ENCODE data around the gene MTPN.
A peak's percentile ranks its signal among the peaks of the same experiment; 100 is the strongest.

The MTPN gene

DNA sequence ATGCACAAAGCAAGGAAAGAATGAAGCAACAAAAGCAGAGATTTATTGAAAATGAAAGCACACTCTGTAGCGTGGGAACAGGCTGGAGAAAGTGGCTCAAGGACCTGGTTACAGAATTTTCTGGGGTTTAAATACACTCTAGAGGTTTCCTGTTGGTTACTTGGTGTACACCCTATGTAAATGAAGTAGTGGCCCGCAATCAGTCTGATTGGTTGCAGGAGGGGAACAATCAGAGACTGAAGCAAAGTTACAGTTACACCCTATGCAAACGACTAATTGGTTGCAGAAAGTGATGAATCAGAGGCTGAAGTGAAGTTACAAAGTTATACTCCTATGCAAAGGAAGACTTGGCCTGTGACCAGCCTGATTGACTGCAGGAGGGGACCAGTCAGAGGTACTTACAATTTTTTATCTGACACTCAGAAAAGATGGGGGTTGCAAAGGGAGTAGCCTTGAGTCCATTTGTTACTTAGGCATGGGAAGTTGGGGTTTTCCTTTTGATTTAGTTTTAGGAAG lies 3.6 kb upstream of the MTPN start:
- peak; percentile 81 to 82 for DNase-seq

DNA sequence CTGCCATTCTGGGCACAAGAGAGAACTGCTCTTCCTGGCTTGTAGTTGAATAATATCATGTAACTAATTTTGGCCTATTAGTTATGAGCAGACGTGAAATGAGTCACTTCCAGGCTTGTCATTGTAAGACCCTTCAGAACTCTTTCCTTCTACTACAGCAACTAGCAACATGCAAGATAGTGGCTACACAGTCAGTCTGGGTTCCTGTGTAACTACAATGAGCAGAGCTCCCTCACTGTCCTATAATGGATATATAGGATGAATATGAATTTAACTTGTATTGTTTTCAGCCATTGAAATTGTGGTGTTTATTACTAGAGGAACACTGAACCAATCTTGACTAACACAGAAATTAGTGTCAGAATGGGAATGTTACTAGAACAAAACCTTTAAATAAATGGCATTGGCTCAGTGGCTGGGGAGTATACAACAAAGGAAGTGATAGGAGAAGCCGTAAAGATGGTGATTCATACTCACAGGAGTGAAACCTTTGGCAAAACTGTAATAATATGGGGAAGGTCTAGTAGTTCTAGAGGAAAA lies 2.9 kb upstream of the MTPN start:
- no peak for DNase-seq

DNA sequence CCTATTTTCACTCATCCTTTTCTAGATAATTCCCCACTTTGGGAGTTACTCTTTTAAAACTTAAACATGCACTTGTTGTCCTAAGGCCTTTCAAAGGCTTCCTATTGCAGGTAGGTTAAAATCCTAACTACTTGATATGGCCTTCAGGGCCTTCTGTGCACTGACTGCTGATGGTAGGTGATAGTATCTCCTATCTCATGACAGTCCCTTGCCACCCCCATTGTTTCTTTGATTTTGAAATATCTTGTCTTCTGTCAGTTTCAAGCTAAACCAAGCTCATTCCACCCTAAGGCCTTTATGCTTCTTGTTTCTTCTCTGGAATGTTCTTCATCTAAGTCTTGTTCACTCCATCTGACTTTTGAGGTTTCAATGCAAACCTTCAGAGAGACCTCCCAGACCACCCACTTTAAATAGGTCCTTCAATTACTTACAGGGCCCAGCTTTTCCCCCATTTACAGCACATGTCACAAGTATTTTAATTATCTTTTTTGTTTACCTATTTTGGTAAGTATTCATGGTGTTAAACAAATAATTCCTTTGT lies 2.4 kb upstream of the MTPN start:
- no peak for DNase-seq

DNA sequence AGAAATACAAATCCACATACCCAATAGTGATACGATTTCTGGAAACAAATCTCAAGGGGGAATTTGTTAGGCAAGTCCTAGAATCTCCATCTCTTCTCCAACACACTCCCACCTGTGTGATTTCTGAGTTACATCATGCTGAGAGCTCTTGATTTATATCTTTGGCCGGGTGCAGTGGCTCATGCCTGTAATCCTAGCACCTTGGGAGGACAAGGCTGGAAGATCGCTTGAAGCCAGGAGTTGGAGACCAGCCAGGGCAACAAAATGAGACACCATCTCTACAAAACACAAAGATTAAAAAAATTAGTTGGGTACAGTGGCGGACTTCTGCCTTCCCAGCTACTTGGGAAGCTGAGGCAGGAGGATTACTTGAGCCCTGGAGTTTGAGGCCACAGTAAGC lies 1.5 kb upstream of the MTPN start:
- no peak for DNase-seq

DNA sequence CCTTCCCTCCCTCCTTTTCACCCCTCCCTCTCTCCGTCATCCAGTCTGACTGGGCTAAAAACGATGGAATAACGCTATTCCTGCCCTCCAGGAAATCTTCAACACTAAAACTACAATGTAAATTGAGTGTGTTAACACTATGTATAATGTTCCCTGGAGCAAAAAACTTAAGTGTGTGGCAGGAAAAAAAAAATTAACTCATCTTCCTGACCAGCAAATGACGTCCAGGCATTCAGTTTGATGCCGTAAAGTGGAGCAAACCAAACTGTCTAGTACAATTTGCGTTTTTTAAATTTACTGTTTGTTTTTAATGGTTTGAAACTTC lies 545 bp upstream of the MTPN start:
- no peak for DNase-seq

DNA sequence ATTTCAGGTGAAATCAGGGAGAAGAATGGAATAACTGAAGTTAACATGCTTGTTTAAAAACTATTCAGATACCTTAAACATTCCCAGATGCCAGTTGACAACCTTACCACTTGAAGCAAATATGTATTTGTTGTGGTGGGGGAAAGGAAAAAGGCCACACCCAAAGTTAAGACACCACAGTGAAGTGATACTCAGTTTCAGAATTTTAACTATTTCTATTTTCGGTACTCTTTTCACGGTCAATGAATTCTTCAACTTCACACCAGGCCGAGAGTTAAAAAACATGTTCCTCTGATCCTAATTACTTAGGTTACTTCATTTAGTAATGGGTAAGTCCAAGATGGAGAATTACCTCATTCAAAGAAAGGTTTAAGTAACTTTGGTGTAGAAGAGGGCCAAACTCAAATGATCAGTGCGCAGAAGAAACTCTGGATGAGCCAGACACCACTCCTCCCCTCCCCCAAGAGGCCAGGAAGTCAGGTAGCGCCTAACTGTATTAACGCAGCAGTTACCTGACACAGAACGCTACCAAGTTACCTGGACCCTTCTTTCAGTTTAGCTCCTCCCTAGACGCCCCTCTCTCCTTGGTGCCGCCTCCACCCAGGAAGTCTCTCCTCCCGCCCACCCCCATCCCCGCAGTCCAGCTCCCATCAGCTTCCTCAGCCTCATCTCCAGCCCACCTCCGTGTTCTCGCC lies 700 bp downstream of the MTPN start:
- DNase-seq, result no peak

DNA sequence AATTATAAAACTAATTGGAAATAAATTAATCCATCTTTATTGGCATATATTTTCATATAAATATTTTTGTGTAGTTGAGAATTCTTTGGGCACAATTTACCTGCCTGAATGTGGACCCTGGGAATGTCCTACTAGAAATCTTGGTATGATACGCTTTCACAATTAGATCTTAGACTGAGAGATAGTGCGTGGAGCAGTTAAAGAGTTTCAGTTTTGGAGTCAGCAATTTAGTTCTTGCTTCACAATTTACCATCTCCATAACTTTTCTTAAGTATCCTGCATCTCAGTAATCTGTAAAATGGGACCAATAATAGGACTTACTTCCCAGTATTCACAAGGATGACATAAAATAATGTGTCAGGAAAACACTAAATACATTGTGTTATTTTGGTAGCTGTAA lies 2.0 kb downstream of the MTPN start:
- DNase-seq, result no peak

DNA sequence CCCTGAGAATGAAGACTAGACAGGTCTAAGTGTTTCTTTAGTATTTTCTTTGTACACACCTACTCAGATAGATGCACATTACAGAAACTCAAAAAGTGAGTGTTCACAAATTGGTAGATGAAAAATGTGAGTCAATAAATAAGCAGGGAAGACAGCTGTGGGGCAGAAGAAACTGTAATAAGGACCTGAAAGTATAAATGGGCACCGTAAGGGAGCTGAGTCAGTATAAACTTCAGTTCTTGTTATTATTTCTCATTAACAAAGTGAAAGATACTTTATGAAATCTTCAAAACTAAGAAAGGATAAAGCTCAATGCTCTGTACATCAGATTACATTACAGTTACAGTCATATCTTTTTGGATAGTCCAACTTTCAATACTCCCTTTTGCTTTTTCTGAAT lies 2.5 kb downstream of the MTPN start:
- DNase-seq, result no peak

DNA sequence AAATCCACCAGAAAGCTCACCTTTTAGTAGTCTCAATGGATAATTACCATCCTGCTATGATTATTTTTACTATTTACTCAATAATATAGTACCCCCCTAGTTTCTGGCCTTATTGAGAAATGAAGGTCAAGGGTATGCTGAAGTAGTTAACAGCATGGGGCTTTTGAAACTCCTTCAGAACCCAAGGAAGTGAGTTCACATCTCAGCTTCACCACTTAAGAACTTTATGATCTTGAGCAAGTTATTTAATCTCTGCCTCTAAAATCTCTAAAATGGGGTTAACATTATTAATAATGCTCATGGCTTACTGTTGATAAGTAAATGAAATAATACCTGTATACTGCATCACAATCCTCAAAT lies 5.8 kb downstream of the MTPN start:
- peak; percentile 36 to 55 for DNase-seq

DNA sequence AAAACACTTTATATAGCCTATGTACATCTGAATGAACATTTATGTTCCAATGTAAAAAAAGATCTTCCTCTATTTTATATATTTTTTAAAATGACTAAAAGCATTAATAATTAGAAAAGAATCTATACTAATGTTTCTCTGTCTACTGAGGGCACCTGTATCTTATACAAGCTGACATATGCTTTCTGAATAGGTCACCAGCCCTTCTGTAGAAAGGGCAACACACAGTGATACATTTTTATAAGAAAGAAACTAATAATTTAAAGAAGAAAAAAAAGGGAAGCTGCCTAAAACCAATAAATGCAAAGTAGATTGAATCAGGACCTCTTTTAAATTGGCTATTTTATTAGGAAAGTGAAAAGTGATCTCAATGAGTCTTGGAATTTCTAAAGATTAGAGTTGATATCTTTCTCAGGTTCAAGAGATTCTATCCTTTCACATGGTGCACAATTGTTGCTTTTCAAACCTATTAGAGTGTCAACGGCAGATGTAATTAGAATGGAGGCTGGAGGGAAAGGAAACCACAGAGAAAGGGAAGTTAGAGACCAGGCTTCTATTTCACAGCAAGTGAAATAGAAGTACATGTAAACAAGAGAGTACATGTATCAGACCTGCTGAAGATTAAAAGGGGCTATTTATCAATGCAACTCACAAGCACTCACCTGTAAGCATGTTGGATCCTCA lies 6.3 kb downstream of the MTPN start:
- DNase-seq, result peak; percentile 79 to 87

DNA sequence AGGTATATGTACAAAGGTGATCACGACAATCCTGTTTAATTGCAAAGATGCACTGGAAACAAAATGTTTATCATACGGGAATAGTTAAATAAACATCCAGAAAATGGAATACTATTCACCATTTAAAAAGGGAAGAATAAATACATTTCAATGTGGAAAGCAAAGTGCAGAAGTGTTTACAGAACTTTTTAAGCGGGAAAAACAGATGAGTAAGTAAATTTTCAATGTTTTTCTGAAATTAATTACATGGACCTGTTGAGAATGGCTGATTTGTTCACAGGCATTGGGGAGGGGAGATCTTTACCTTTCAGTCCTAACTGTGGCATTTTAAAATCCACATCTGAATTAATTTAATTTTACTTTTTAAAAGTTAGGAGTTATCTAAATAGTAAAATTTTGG lies 7.1 kb downstream of the MTPN start:
- DNase-seq, result no peak

DNA sequence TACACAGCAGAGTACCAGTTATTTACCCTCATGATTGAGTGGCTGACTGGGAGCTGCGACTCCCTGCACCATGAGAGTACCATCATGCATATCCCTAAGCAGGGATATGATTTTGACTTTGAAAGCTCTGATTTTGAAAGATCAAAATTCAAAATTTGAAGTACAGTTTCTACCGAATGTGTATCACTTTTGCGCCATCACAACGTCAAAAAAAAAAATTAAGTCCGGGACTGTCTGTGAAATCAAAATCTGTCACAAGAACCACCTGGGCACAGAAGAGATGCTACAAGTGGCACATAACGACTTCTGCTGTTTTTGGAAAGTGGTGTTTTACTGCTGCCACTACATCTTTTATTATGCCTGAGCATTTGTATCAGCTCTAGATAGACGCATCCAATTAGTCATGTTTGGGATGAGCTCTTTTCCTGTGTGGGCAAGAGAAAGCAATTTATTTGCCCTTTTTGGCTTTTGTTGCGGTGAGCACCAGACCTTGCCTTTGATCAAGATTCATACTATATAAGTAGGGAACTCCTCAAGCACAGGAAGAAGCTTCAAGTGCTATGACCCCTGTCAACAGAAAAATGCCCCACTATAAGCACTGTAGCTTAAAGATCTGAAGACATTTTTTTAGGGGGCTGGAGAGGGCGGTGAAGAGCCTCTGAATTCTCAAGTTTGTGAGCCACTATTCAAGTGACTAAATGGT lies 10.7 kb downstream of the MTPN start:
- DNase-seq, result no peak

DNA sequence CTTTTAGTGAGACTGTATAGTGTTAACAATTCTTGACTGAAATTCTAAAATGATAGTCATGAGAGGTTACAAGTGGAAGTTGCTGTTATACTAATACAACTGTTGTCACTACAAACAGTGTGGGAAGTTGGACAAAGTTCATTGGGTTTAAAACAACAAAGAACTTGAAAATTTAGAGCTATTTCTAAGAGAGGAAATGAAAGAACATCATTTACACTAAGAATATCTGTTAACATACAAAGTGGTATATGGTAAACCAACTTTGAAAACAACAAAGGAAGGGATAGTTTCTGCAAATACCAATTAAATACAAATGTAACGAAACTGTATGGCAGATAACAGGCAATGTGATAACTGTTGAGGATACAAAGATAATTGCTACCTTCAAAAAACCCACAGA lies 11.6 kb downstream of the MTPN start:
- DNase-seq, result no peak

DNA sequence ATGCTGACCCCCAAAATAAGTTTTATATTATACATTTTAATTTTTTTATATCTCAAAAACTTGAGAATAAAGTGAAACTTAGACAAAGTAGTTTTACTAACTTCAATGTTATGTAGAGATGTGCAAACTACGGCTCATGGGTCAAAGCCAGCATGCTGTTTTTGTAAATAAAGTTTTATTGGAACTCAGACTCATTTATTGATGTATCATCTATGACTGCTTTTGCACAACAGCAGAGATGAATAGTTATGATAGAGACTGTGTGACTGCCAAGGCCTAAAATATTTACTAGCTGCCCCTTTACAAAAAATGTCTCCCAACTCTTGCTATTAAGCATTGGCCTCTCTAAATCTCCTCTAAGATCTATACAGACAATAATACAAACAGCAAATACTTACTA lies 12.4 kb downstream of the MTPN start:
- DNase-seq, result no peak

DNA sequence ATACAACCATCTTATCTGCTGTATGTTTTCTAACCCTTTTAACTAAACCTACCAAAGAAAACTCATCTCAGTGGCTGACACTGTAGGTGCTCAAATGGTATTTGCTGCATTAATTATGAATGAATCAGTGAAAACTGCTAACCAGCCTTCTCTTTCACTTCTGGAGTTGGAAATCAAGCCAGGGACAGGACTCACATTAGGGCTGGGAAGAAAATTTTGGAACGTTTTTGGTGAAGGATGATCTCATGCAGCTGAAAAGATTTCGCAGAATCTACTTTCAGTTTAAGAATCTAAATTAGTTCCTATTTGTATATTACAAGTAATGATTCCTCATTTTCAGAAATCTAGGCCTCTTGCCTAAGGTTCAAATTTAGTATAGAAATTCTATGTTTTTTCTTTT lies 12.9 kb downstream of the MTPN start:
- no peak for DNase-seq

DNA sequence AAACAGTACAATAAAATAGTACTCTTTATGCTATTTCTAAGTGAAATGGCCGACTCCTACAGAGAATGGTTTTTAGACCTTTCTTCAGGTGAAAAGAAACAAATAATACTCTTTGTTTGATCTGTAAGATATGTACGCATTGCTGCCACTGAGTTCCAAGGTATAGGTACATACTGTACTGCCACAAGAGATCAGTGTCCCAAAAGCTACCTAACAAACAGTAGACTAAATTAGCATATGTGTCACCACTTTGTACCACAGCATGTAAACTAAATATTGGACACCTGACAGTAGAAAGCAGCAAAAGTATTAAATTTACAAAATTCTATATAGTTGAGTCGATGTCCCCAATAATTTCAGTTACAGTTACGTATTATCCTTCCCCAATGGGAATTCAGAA lies 14.4 kb downstream of the MTPN start:
- DNase-seq, result no peak

DNA sequence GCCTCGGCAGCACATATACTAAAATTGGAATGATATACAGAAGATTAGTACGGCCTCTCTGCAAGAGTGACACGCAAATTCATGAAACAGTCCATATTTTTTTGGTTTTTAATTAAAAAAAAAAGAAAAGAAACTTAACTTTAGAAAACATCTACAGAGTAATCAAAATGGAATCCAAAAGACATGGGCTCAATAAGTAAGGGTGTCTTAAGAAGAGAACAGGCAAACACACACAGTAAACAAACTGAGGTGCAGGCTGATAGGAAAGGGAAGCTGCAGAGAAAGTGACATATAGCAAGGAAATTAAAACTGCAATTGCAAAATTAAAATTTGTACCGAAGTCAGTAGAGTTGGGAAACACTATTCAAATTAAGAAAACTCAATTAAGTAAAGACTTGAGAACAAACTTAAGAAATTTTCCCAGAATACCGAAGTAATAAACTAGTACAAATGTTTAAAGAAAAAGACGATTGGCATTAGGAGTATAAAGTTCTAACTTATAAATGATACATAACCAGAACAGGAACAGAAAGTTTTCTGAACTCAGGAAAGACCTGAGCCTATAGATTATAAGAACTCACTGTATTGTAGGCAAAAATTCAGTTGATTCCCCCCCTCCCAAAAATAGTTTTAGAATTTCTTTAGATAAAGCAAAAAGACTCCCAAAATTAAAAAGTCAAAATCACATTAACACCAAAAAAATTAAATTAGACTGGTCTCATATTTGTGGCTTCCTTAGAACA lies 16.3 kb downstream of the MTPN start:
- DNase-seq, result peak in 1 of 2 experiments; percentile 4

DNA sequence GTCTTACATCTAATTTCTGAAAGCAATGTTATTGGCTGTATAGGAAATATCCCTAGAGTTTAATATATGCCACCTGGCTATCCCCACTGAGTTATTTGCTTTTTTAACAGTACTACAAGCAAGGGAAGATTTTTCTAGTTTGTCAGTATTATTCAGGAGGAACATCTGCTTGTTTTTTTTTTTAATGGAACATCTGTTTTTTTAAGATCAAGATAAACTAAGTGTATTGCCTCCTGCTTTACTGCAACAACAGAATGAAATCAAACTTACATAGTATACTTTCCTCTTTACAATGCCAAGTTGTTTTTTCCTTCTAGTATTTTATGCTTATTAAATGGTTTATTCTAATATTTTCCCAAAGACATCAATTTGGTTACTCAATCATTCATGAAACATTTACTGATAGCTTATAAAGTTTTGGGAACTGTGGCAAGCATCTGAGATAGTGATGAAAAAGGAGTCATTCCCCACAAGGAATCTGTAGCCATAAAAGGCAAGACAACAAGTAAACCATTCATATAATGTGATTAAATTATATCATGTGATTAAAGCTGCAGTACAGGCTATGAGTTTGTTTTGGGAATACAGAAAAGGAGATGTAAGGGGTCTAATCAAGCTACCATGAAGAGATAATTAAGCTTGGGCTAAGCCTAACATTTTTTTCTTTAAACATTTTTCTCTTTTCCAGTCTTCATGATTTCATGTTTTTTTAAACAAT lies 17.4 kb downstream of the MTPN start:
- DNase-seq, result no peak

DNA sequence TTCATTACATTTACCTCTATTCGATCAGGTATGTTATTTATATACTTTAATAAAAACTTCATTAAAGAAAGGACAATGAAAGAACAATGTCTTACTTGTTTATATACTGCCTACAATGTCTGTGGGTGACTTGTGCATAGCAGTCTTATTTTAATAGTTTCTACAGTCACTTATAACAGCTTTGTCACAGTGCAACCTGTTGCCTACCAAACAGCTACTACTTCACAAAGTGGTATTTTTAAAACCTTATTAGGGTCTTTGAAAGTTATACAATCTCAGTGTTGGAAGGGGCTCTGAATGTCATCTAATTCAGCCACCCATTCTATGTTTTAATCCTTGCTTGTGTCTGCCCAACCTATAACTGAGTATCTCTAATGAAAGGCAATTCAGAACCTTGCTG lies 19.0 kb downstream of the MTPN start:
- no peak for DNase-seq

DNA sequence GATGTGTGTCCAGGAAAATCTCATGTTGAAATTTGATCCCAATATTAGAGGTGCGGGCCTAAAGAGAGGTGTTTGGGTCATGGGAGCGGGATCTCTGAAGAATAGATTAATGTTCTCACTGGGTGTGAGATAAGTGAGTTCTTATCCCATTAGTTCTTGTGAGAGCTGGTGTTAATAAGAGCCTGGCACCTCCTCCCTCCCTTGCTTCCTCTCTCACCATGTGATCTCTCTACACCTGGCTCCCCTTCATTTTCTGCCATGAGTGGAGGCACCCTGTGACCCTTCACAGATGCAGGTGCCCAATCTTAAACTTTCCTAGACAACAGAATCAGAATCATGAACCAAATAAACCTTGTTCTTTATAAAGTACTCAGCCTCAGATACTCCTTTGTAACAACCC lies 19.5 kb downstream of the MTPN start:
- no peak for DNase-seq

DNA sequence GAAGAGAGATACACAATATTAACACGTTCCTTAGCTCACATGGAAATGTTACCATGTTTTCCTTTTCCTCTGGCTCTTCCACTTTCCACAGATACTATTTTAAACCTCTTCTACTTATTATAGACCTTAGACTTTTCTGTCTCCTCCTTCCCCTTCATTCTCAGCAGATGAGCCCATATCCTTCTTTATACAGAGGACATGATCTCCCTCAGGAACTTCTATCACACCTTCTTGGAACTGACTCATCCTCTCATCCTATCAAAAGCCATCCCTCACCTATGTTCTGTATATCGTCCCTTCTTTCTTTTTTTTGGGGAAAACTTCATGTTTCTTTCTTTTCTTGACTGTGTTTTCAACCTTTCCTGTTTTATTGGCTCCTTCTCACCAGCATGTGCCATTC lies 20.8 kb downstream of the MTPN start:
- DNase-seq, result no peak

DNA sequence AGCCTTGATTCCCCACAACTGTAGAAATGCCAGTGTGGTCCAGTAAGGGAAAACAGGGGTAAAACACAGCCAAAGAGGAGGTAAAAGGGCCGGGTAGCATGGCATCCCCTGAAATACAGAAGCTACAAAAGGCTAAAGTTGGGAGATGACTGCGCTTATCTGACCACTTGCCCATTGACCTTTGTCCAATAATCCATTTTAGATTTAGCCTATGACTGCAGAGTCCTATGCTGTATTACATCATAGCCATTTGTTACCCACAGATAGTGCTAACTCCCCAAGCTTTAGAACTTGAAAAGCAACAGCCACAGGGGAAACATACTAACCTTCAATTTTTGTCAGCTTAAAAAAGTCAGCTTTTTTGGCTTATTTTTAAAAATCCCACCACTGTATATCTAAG lies 26.2 kb downstream of the MTPN start:
- DNase-seq, result no peak
